ENCODE results near the gene CHST15.

CHST15 gene

GRCh38 chr10:123964953-123965352, 128.4 kb downstream of the CHST15 start:
- Histone ChIP-seq H3K27ac (ENCODE audit: low read depth, low read length) (no peak overlapping the region), H3K9me3 (ENCODE audit: control insufficient read depth, insufficient read depth, low read depth, low read length) (0 out of 2 replicates have a peak, but pooled peaks cover 2% of the 10 kb centered on the region), H3K36me3 (ENCODE audit: control insufficient read depth, insufficient read depth, low read length) (no peaks in the 10 kb centered on the region), H3K4me3 (ENCODE audit: low read depth, low read length) (no peak overlapping the region), H3K9ac (ENCODE audit: low read length) (no peak overlapping the region), H3K4me1 (ENCODE audit: control insufficient read depth, insufficient read depth, low read length) (peaks cover 6% of the 10 kb centered on the region; the same call in 1 of the 2 replicates), H3K27me3 (ENCODE audit: control insufficient read depth, insufficient read depth, low read length) (peaks cover 25% of the 10 kb centered on the region)

GRCh38 chr10:123962756-123963530, 130.5 kb downstream of the CHST15 start:
- H3K4me3 ChIP-seq (ENCODE audit: low read depth, low read length): no peak overlapping the region
- H3K9ac ChIP-seq (ENCODE audit: low read length): no peak overlapping the region
- peaks cover 7% of the 10 kb centered on the region for H3K27me3 ChIP-seq (ENCODE audit: control insufficient read depth, insufficient read depth, low read length)
- H3K4me1 ChIP-seq (ENCODE audit: control insufficient read depth, insufficient read depth, low read length): peaks cover 6% of the 10 kb centered on the region; the same call in 1 of the 2 replicates
- H3K36me3 ChIP-seq (ENCODE audit: control insufficient read depth, insufficient read depth, low read length): no peaks in the 10 kb centered on the region
- H3K27ac ChIP-seq (ENCODE audit: low read depth, low read length): no peak overlapping the region
- 0 out of 2 replicates have a peak, but pooled peaks cover 2% of the 10 kb centered on the region for H3K9me3 ChIP-seq (ENCODE audit: control insufficient read depth, insufficient read depth, low read depth, low read length)

GRCh38 chr10:123958241-123958640, 135.2 kb downstream of the CHST15 start:
- 0 out of 2 replicates have a peak, but pooled peaks cover 2% of the 10 kb centered on the region for H3K9me3 ChIP-seq (ENCODE audit: control insufficient read depth, insufficient read depth, low read depth, low read length)
- no peak overlapping the region for H3K27ac ChIP-seq (ENCODE audit: low read depth, low read length)
- H3K4me3 ChIP-seq (ENCODE audit: low read depth, low read length): no peak overlapping the region
- H3K4me1 ChIP-seq (ENCODE audit: control insufficient read depth, insufficient read depth, low read length): no peaks in the 10 kb centered on the region
- no peak overlapping the region for H3K9ac ChIP-seq (ENCODE audit: low read length)
- H3K27me3 ChIP-seq (ENCODE audit: control insufficient read depth, insufficient read depth, low read length): 0 out of 2 replicates have a peak, but pooled peaks cover 4% of the 10 kb centered on the region
- H3K36me3 ChIP-seq (ENCODE audit: control insufficient read depth, insufficient read depth, low read length): no peaks in the 10 kb centered on the region

All from HUES6 (cell line).